WTC11 (cell line): ENCODE data around the gene COL4A6. TPM values are rescaled to one million over a fixed set of nuclear protein-coding genes. Genes with fewer than 3 reads are reported as not detected.

ENCODE experiments used
- ATAC-seq: fragments of 200-7000 bp; cut with Tn5 transposase; 2 replicates; pipeline ENCODE4 v1.10.0; 2021; ENCODE audit warnings: mild to moderate bottlenecking, moderate library complexity
- CTCF ChIA-PET: fragments of 300-600 bp; sonication (Branson Sonifier 250); formaldehyde crosslinking; loops from one replicate; lab custom pipeline; 2021; ENCODE audit warnings: antibody characterized with exemption; lab: Charles Lee
- POLR2A ChIA-PET: fragments of 350-600 bp; sonication (Branson Sonifier 250); formaldehyde crosslinking; loops from one replicate; lab custom pipeline; 2021; ENCODE audit warnings: antibody characterized with exemption; lab: Charles Lee
- DNase-seq: peaks from one replicate; pipeline ENCODE4 v3.0.0; 2021; ENCODE audit warnings: low spot score
- H3K27ac Mint-ChIP-seq: 2 replicates; pipeline ENCODE4 v1.8.0; 2021; ENCODE audit warnings: mixed read lengths
- H3K27me3 Mint-ChIP-seq: 2 replicates; pipeline ENCODE4 v1.8.0; 2021; ENCODE audit warnings: low read depth, mild to moderate bottlenecking, moderate library complexity, mixed read lengths
- H3K36me3 Mint-ChIP-seq: 2 replicates; pipeline ENCODE4 v1.8.0; 2021; ENCODE audit warnings: mixed read lengths
- H3K4me1 Mint-ChIP-seq: 2 replicates; pipeline ENCODE4 v1.8.0; 2022; ENCODE audit warnings: mixed read lengths
- H3K4me3 Mint-ChIP-seq: 2 replicates; pipeline ENCODE4 v1.8.0; 2021; ENCODE audit warnings: mild to moderate bottlenecking, moderate library complexity, mixed read lengths
- H3K9me3 Mint-ChIP-seq: 2 replicates; pipeline ENCODE4 v1.8.0; 2021; ENCODE audit warnings: mixed read lengths
- AR ChIP-seq: fragments of 250-450 bp; sonication (Bioruptor Pico); IDR thresholded peaks from 2 replicates; pipeline ENCODE4 v1.9.0; 2021; ENCODE audit warnings: mild to moderate bottlenecking
- ATF3 ChIP-seq: sonication (generic); formaldehyde crosslinking; conservative IDR thresholded peaks from 2 replicates; pipeline ENCODE4 v1.8.1; 2022; ENCODE audit warnings: mild to moderate bottlenecking, missing genetic modification reagents
- ATF6 ChIP-seq: sonication (generic); formaldehyde crosslinking; IDR thresholded peaks from 2 replicates; pipeline ENCODE4 v1.8.1; 2023; ENCODE audit warnings: mild to moderate bottlenecking, missing genetic modification reagents
- E2F4 ChIP-seq: sonication (generic); formaldehyde crosslinking; IDR thresholded peaks from 2 replicates; pipeline ENCODE4 v1.8.1; 2022; ENCODE audit warnings: low read depth, mild to moderate bottlenecking, moderate library complexity, missing genetic modification reagents, borderline replicate concordance
- IRF1 ChIP-seq: sonication (generic); formaldehyde crosslinking; IDR thresholded peaks from 2 replicates; pipeline ENCODE4 v1.8.0; 2023; ENCODE audit warnings: missing genetic modification reagents
- NFATC4 ChIP-seq: fragments of 250-450 bp; sonication (Bioruptor Pico); IDR thresholded peaks from 2 replicates; pipeline ENCODE4 v1.9.0; 2021; ENCODE audit warnings: mild to moderate bottlenecking
- SMAD4 ChIP-seq: sonication (generic); formaldehyde crosslinking; IDR thresholded peaks from 2 replicates; pipeline ENCODE4 v1.8.0; 2022; ENCODE audit warnings: mild to moderate bottlenecking, missing genetic modification reagents
- STAT6 ChIP-seq: sonication (generic); formaldehyde crosslinking; conservative IDR thresholded peaks from 2 replicates; pipeline ENCODE4 v1.8.1; 2023; ENCODE audit warnings: mild to moderate bottlenecking, low read depth, missing genetic modification reagents, moderate library complexity
- TCF7 ChIP-seq: sonication (generic); formaldehyde crosslinking; IDR thresholded peaks from 2 replicates; pipeline ENCODE4 v1.8.0; 2022; ENCODE audit warnings: mild to moderate bottlenecking, low read depth, missing genetic modification reagents, moderate library complexity
- TP53 ChIP-seq: sonication (generic); formaldehyde crosslinking; IDR thresholded peaks from 2 replicates; pipeline ENCODE4 v1.8.1; 2023; ENCODE audit warnings: mild to moderate bottlenecking, missing genetic modification reagents
- ZBTB21 ChIP-seq: sonication (generic); formaldehyde crosslinking; IDR thresholded peaks from 2 replicates; pipeline ENCODE4 v1.8.1; 2023; ENCODE audit warnings: mild to moderate bottlenecking, missing genetic modification reagents, borderline replicate concordance
- ZNF263 ChIP-seq: sonication (generic); formaldehyde crosslinking; IDR thresholded peaks from 2 replicates; pipeline ENCODE4 v1.8.1; 2022; ENCODE audit warnings: low read depth, mild to moderate bottlenecking, moderate library complexity, missing genetic modification reagents
- ZNF532 ChIP-seq: fragments of 250-450 bp; sonication (Bioruptor Pico); IDR thresholded peaks from 2 replicates; pipeline ENCODE4 v1.9.0; 2021; ENCODE audit warnings: mild to moderate bottlenecking, borderline replicate concordance
- ZNF671 ChIP-seq: fragments of 250-450 bp; sonication (Bioruptor Pico); IDR thresholded peaks from 2 replicates; pipeline ENCODE4 v1.8.0; 2021; ENCODE audit warnings: mild to moderate bottlenecking
- total RNA-seq: library from RNA; stranded (reverse); gene quantifications from 3 replicates; pipeline ENCODE4 v1.2.3, GENCODE V29; 2021

Gene COL4A6
- total RNA-seq, 1 experiment from 2014 or later: 15.2 TPM

GRCh38 chrX:108415146-108415545, 23.1 kb downstream of the COL4A6 start (continued):
- TF ChIP-seq ZNF532 (no peak), ATF6 (CRISPR knock-in tag) (no peak), IRF1 (no peak)

- CTCF ChIA-PET: no interaction called here
- no peaks in the 10 kb centered on the region for H3K27me3 Mint-ChIP-seq
- TF ChIP-seq E2F4 (CRISPR knock-in tag) (no peak), ATF3 (CRISPR knock-in tag) (no peak), STAT6 (no peak), TCF7 (CRISPR knock-in tag) (no peak), AR (CRISPR knock-in tag) (no peak), TP53 (CRISPR knock-in tag) (no peak), SMAD4 (CRISPR knock-in tag) (no peak), ZNF263 (no peak), ZNF671 (CRISPR knock-in tag) (no peak), NFATC4 (no peak), ZBTB21 (CRISPR knock-in tag) (no peak)
- H3K9me3 Mint-ChIP-seq: no peaks in the 10 kb centered on the region
- no peak for DNase-seq
- no peaks in the 10 kb centered on the region for H3K36me3 Mint-ChIP-seq
- POLR2A ChIA-PET: no interaction called here
- ATAC-seq: no peak
- no peak overlapping the region for H3K27ac Mint-ChIP-seq
- no peak overlapping the region for H3K4me3 Mint-ChIP-seq
- peaks cover 43% of the 10 kb centered on the region for H3K4me1 Mint-ChIP-seq
Observed at GRCh38 chrX:108412783-108413182, 25.4 kb downstream of the COL4A6 start.
